GM19043 (cell line): ENCODE results near the gene KRTAP2-4.
"Not testable (repeated sequence)": the region's sequence is repeated elsewhere in the genome, so short reads cannot be mapped to it uniquely, and the experiment has no call there.

Source experiments
- ATAC-seq: cut with Tn5 transposase; IDR thresholded peaks from one replicate; pipeline ENCODE4 v1.9.1; 2021; ENCODE audit warnings: low read depth; ENCODE audit not compliant: unreplicated experiment

KRTAP2-4 gene

DNA sequence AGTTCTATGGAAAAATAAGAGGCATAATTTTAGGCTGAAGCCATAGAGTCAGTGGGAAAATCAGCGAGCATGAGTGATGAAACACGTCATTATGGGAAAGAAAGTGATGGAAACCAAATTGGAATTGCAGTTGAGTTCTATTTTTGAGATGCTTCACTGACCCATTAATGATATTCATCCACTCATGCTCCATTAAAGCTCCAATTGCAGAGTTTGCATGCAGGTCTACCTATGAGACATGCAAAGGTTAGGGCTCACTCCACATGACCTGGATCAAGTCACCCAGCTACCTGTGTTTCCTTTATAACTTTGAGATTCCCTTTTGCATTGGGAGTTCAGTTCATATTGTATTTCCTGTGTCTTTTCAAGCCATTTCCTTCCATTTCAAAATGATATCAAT lies 8.0 kb upstream of the KRTAP2-4 start:
- no peak for ATAC-seq

DNA sequence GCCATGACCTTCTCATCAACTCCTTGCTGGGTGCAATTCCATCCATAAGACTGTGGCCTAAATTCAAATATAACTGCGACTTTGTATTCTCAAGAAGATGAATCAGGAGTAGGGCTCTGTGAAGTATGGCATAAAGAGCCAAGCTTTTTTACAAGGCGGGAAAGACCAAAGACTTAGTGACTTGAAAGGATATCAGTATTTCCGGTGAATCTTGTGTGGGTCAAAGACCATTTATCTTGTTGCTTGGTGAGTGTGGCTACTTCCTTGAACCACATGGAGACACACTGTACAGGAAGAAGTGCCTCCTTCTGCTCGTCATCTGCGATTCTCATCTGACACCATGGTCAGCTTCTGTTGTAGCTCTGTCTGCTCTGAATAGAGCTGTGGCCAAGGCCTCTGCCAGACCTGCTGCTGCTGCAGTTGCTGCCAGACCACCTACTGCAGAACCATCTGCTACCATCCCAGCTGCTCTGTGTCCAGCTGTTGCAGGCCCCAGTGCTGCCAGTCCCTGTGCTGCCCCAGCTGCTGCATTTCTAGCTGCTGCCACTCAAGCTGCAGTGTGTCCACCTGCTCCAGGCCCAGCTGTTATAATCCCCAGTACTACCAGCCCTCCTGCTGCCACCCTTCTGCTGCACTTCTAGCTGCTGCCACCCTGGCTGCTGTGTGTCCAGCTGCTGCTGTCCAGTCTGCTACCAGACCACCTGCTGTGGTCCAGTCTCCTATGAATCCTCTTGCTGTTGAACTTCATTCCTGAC lies 6.1 kb upstream of the KRTAP2-4 start:
- ATAC-seq = no peak

DNA sequence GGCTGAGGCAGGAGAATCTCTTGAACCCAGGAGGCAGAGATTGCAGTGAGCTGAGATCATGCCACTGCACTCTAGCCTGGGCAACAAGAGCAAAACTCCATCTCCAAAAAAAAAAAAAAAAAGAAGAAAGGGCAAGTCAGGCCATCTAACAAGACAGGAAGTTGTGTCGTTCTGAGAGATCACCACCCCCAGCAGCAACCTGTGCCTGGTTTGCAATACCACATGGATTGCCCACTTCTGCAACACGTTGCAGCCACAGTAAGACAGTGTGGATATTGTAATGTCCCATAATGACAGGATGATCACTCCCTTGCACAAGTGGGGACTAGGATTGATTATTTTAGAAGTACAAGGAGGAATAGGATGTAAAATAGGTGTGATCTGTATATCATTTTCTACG lies 3.4 kb upstream of the KRTAP2-4 start:
- no peak for ATAC-seq

DNA sequence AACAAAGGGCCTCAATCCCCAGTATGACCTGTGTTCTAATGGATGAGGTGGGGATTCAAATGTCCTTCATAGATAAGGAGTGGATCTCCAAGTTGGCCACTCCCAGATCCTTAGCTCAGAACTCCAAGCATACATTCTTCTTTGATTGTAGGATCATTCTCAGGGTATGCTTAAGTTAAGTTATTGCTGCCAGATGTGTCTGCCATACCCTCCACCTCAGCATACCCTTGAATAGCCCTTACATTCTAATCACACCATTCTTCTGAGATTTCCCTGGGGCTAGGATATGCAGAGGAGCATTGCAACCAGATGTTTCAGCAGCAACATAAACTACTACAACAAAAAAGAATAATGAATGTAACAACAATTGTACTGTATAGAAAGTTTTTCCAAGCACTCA lies 1.6 kb upstream of the KRTAP2-4 start:
- no peak for ATAC-seq

DNA sequence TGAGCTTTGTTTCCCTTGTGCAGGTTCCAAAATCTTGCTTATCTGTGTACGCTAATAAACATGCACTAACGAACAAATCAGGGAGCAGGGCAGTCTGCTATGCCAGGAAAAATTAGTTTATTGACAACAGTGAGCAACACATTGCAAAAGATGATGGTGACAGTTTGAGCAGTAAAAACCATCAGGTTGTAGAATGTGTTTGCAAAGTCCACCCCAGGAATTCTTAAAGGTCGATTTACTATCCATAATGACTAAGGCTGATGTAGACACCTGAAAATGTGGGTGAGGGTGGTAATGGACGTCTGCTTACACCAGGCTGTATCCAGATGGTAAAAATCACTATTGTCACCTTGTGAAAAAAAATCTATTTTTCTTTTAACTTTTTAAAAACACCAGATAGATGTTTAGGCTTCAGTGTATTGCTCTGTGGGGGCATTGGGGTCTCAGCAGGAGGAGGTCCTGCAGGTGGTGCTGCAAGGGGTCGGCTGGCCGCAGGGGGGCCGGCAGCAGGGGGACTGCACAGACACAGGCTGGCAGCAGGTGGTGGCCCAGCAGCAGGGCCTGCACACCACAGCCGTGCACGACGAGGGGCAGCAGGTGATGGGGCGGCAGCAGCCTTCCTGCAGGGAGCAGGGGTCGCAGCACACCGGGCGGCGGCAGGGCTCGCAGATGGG lies 526 bp downstream of the KRTAP2-4 start:
- ATAC-seq = not testable (repeated sequence)

DNA sequence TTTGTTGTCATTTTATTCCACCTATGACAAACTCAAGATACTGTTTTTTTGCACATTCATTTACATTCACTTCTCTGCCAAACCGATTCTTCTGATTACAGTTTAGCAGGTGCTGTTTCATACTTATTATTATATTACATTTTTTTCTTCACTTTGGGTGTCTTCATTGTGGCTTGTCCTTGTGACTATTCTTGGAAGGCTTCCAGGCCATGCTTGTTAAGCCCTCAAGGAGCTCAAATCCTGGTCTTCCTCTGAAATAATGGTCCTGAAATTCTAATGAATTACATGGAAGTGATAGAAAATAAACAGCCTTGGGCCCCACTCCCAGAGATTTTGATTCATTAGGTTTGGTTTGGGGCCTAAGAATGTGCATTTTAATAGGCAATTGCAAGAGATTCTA lies 1.4 kb downstream of the KRTAP2-4 start:
- ATAC-seq = no peak

DNA sequence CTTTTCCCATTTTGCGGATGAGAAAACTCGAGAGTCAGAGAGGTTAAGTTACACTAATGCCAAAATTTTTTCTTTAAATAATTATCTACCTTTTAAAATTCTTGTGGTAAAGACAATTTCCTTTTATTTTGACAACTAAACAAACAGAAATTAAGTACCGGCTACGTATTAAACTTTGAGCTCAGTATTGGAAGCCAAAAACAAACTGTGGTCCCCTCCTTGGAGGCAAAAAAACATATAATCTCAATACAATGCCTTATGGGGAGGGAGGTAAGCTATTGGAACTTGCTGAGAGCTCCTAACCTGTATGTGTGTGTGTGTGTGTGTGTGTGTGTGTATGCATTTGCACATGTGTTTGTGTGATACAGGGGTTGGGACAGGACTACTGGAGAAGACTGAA lies 2.2 kb downstream of the KRTAP2-4 start:
- no peak for ATAC-seq

DNA sequence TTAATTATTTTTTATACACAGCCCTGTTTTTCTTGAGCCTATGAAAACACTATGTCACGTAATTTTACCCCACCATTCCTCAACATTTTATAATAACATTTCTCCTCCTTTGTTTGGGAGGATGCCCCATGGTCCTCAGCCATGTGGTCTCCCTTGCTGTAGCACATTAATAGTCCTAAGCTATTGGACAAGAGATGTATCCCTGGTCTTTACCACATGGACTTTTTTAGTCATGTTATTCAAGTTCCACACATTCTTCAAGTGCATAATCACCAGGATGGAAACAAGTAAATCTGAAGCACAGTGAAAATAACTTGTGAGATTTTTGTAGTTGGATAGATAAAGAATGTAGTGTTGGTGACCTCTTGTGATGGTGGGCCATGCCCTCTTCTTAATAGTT lies 3.7 kb downstream of the KRTAP2-4 start:
- no peak for ATAC-seq

DNA sequence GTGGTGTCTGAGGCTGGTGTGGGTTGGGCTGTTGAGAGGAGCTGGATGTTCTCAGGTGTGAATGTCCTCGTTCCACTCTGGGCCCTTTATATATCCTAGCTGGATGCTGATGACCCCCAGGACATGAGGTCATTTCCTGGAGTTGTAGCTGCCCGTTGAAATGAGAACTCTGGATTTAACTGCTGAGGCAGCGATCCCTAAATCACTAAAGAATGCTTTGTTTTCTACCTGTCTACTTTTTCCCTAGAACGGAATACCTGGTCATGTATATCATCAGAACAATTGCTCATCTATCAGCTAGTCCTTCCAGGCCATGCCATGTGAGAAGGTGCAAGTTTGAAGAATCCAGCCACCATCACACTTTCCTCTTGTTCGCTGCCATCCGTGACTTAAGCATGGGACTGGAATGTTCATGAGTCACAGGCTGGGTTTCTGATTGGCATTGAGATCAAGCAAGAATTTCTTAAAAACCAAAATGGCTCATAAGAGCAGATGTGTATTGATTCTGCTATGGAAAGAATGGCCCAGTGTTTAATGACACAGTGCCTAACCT lies 5.6 kb downstream of the KRTAP2-4 start, which contains the start of gene KRTAP2-3:
Gene KRTAP2-3 (minus strand): TSS at position 63 of the 553 bp plus-strand sequence. CDS start 64 bp downstream, outside the sequence.
- ATAC-seq = no peak

DNA sequence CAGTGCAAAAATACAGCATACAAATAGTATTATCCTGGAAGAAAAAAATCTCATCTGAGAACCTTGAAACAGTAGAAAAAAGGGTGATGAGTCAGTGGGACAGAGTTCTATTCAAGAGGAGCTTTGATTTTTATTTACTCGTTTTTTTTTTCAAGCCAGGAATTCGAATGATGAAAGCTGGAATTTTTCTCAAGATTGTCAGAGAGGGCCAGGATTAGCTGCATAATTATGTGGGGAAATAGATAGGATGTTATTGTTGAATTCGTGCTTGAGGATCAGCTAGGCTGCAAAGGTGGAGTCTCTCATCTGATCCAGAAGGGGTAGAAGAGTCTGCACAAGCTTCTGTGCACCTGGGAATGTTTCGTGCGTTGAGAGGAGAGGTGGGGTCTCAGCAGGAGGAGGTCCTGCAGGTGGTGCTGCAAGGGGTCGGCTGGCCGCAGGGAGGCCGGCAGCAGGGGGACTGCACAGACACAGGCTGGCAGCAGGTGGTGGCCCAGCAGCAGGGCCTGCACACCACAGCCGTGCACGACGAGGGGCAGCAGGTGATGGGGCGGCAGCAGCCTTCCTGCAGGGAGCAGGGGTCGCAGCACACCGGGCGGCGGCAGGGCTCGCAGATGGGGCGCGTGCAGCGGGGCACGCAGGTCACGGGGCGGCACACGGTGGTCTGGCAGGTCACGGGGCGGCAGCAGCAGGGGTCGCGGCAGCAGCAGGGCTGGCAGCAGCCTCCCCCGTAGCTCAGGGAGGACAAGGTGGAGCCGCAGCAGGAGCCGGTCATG lies 6.2 kb downstream of the KRTAP2-4 start:
- not testable (repeated sequence) for ATAC-seq

DNA sequence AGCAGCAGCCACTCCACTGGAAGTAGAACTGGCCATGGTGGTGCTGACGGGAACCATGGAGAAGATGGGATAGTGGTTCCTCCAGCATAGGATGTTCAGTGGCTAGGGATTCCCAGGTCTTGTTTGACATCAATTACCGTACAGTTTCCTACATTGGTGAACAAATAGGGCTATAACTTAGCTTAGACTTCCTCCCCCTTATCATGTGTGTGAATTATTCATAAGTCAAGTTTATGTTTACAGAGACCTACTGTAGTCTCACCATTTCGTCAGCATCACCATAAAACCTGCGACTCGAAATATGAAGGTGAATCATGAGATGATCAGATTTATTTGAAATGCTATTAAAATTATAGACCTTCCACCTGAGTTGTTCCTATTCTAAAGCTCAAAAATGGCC lies 6.9 kb downstream of the KRTAP2-4 start:
- no peak for ATAC-seq

DNA sequence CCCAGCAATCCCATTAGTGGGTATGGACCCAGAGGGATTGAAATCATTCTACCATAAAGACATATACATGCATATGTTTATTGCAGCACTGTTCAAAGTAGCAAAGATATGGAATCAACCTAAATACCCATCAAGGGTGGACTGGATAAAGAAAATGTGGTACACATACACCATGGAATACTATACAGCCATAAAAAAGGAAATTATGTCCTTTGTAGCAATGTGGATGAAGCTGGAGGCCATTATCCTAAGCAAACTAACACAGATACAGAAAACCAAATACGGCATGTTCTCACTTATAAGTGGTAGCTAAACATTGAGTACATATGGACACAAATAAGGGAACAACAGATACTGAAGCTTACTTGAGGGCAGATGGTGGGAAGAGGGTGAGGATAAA lies 8.1 kb downstream of the KRTAP2-4 start:
- no peak for ATAC-seq

DNA sequence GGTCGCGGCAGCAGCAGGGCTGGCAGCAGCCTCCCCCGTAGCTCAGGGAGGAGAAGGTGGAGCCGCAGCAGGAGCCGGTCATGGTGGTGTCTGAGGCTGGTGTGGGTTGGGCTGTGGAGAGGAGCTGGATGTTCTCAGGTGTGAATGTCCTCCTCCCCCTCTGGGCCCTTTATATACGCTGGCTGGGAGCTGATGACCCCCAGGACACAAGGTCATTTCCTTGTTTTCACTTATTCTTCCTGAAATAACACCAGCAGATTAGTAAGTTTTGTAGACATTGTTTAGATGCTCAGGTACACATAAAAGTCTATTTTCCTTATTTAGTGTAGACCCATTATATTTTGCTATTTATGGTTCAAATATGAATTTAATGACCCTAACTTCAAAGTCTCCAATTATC lies 10.5 kb downstream of the KRTAP2-4 start, which contains the start of gene KRTAP2-2:
Gene KRTAP2-2 (minus strand): TSS at position 101 of the 400 bp plus-strand sequence. CDS start 19 bp downstream, at position 82.
- ATAC-seq = not testable (repeated sequence)

DNA sequence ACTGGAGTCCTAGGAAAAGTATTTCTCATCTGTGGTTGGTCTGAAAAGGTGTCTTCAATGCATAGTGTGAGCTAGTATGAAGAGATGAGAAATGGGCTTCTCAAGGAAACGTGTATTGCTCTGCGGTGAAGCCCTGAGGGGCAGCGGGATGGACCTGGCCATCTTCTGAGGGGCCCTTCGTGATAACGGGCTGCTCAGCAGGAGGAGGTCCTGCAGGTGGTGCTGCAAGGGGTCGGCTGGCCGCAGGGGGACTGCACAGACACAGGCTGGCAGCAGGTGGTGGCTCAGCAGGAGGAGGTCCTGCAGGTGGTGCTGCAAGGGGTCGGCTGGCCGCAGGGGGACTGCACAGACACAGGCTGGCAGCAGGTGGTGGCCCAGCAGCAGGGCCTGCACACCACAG lies 11.1 kb downstream of the KRTAP2-4 start:
- ATAC-seq = not testable (repeated sequence)

DNA sequence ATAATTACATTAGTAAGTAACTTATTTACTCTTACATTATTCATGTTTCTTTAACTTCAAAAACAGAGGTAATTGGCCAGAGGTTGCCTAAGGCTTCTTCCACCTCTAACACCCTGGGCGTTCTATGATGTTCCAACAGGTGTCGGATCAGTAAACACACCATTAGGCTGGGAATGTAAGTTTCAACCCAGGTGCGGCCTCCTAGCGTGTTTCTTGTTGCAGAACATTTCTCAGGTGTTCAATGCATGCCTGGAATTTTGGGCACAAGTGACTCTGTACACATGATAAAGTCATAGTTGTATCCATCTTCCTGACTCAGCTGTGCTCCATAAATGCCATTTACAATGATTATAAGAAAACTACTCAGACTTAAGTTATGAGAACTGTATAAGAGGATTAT lies 11.7 kb downstream of the KRTAP2-4 start:
- ATAC-seq = no peak

DNA sequence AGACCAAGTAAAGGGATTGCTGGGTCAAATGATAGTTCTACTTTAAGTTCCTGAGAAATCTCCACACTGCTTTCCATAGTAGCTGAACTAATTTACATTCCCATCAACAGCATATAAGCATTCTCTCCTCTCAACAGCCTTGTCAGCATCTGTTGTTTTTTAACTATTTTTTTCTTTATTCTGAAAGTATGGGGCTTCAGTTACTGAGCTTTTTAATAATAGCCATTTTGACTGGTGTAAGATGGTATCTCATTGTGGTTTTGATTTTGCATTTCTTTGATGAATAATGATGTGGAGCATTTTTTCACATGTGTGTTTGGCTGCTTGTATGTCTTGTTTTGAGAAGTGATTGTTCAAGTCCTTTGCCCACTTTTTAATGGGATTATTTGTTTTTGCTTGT lies 13.1 kb downstream of the KRTAP2-4 start:
- ATAC-seq = no peak

DNA sequence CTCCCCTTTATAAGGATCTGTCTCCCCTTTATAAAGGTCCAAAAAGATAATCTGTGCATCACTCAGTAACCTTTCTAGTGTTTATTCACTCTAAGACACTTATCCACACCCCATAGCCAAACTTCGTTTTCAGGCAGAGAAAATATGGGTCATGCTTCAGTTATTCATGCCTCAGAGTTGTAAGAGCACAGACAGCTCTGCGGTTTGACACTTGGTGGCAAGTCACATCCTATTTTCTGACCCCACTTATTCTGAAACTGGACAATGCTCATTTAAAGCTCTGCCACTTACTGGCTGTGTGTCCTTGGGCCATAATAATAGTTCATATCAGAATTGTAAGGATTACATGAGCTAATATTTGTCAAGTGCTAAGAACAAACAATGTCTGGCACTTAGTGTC lies 16.6 kb downstream of the KRTAP2-4 start:
- ATAC-seq = no peak

DNA sequence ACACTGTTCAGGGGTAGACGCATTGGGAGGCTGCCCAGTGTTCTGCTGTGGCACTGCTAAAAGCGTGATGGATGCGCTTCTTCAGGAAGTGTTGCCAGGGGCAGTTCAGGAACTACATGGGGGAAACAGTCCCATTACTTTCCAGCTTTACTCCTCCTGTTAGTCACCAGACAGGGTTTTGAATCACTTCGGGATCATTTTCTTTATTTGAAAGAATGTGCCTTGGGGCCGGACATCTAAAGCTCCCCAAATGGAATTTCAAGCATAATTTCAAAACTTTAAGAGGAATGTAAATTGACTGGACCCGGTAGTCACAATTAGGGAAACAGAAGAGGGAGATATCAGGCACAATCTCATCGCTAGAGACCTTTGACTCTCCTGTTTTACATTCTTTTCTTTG lies 17.2 kb downstream of the KRTAP2-4 start:
- ATAC-seq = no peak

DNA sequence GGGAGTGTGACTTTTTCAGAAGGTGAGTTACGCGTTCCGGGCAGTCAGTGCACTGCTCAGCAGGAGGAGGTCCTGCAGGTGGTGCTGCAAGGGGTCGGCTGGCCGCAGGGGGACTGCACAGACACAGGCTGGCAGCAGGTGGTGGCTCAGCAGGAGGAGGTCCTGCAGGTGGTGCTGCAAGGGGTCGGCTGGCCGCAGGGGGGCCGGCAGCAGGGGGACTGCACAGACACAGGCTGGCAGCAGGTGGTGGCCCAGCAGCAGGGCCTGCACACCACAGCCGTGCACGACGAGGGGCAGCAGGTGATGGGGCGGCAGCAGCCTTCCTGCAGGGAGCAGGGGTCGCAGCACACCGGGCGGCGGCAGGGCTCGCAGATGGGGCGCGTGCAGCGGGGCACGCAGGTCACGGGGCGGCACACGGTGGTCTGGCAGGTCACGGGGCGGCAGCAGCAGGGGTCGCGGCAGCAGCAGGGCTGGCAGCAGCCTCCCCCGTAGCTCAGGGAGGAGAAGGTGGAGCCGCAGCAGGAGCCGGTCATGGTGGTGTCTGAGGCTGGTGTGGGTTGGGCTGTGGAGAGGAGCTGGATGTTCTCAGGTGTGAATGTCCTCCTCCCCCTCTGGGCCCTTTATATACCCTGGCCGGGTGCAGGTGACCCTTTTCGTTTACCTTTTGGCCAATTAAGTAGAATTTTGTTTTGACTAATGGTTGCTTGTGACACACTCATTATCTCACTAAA lies 18.8 kb downstream of the KRTAP2-4 start, which contains the start of gene KRTAP2-1:
Gene KRTAP2-1 (minus strand): TSS at position 582 of the 731 bp plus-strand sequence. CDS start 49 bp downstream, at position 533.
- not testable (repeated sequence) for ATAC-seq

DNA sequence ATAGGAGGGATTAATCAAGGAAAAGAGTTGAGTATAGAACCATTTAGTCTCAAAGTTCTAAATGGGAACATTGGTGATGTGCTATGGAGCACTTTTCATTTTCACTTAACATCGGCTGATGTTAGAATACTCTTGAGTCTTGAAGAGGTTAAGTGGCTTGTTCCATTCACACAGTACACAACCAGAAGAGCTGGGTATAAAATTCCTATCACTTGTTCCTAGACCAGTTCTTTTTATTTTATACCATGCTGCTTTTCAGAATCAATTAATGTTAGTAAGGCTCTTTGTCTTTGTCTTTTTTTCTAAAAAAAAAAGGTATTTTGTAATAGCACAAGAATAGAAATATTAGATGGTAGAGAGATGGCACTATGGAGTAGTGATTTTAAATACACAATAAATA lies 22.7 kb downstream of the KRTAP2-4 start:
- no peak for ATAC-seq
